ENCODE measurements around the gene TMPRSS4.

Gene TMPRSS4

GRCh38 chr11:118047749-118048148 is 29.1 kb upstream of the TMPRSS4 start:
- no peaks in the 10 kb centered on the region for H3K4me1 ChIP-seq (ENCODE audit: insufficient read depth, low read length, severe bottlenecking)
- H3K9me2 ChIP-seq (ENCODE audit: low read depth, low read length) = no peaks in the 10 kb centered on the region
- H3K4me3 ChIP-seq (ENCODE audit: low read depth, low read length, poor library complexity, severe bottlenecking) = no peak overlapping the region
- no peaks in the 10 kb centered on the region for H3K9me3 ChIP-seq (ENCODE audit: low read length)
- no peak overlapping the region for H3K9ac ChIP-seq (ENCODE audit: low read length)
- H2AFZ ChIP-seq (ENCODE audit: low read length) = no peak overlapping the region
- H3K27ac ChIP-seq (ENCODE audit: low read depth, low read length, poor library complexity, severe bottlenecking) = no peak overlapping the region
- H3K27me3 ChIP-seq (ENCODE audit: insufficient read depth, low read length) = no peaks in the 10 kb centered on the region
- H3K36me3 ChIP-seq (ENCODE audit: insufficient read depth, low read length) = no peaks in the 10 kb centered on the region
- no peaks in the 10 kb centered on the region for H3K79me2 ChIP-seq (ENCODE audit: insufficient read depth, low read length)
- TF ChIP-seq CTCF (IDR thresholded peaks at IDR 0.05; ENCODE audit: low read length) (no peak), EZH2 (IDR thresholded peaks at IDR 0.05; ENCODE audit: borderline replicate concordance, low read length) (no peak)
- no peaks in the 10 kb centered on the region for H4K20me1 ChIP-seq (ENCODE audit: insufficient read depth, low read length)
- H3F3A ChIP-seq (ENCODE audit: insufficient read depth, low read length) = no peaks in the 10 kb centered on the region
- H3K4me2 ChIP-seq (ENCODE audit: low read length) = no peak overlapping the region

GRCh38 chr11:118048472-118049370 is 28.2 kb upstream of the TMPRSS4 start:
- Histone ChIP-seq H4K20me1 (ENCODE audit: insufficient read depth, low read length) (no peaks in the 10 kb centered on the region), H3K4me3 (ENCODE audit: low read depth, low read length, poor library complexity, severe bottlenecking) (no peak overlapping the region), H3K4me1 (ENCODE audit: insufficient read depth, low read length, severe bottlenecking) (no peaks in the 10 kb centered on the region), H3K27me3 (ENCODE audit: insufficient read depth, low read length) (no peaks in the 10 kb centered on the region), H3K9me3 (ENCODE audit: low read length) (no peaks in the 10 kb centered on the region), H3K9ac (ENCODE audit: low read length) (no peak overlapping the region), H3K4me2 (ENCODE audit: low read length) (no peak overlapping the region), H3K9me2 (ENCODE audit: low read depth, low read length) (no peaks in the 10 kb centered on the region), H3K27ac (ENCODE audit: low read depth, low read length, poor library complexity, severe bottlenecking) (no peak overlapping the region), H3F3A (ENCODE audit: insufficient read depth, low read length) (no peaks in the 10 kb centered on the region), H2AFZ (ENCODE audit: low read length) (no peak overlapping the region), H3K79me2 (ENCODE audit: insufficient read depth, low read length) (no peaks in the 10 kb centered on the region), H3K36me3 (ENCODE audit: insufficient read depth, low read length) (no peaks in the 10 kb centered on the region)
- TF ChIP-seq CTCF (IDR thresholded peaks at IDR 0.05; ENCODE audit: low read length) (no peak), EZH2 (IDR thresholded peaks at IDR 0.05; ENCODE audit: borderline replicate concordance, low read length) (no peak)

GRCh38 chr11:118049771-118050170 is 27.1 kb upstream of the TMPRSS4 start:
- no peaks in the 10 kb centered on the region for H3K9me2 ChIP-seq (ENCODE audit: low read depth, low read length)
- no peaks in the 10 kb centered on the region for H3K9me3 ChIP-seq (ENCODE audit: low read length)
- H3K27me3 ChIP-seq (ENCODE audit: insufficient read depth, low read length) = no peaks in the 10 kb centered on the region
- H3K4me3 ChIP-seq (ENCODE audit: low read depth, low read length, poor library complexity, severe bottlenecking) = no peak overlapping the region
- no peaks in the 10 kb centered on the region for H3K79me2 ChIP-seq (ENCODE audit: insufficient read depth, low read length)
- H3K4me1 ChIP-seq (ENCODE audit: insufficient read depth, low read length, severe bottlenecking) = no peaks in the 10 kb centered on the region
- no peak for TF ChIP-seq EZH2 (IDR thresholded peaks at IDR 0.05; ENCODE audit: borderline replicate concordance, low read length)
- no peak for TF ChIP-seq CTCF (IDR thresholded peaks at IDR 0.05; ENCODE audit: low read length)
- no peaks in the 10 kb centered on the region for H3F3A ChIP-seq (ENCODE audit: insufficient read depth, low read length)
- no peaks in the 10 kb centered on the region for H3K36me3 ChIP-seq (ENCODE audit: insufficient read depth, low read length)
- no peak overlapping the region for H3K27ac ChIP-seq (ENCODE audit: low read depth, low read length, poor library complexity, severe bottlenecking)
- H4K20me1 ChIP-seq (ENCODE audit: insufficient read depth, low read length) = no peaks in the 10 kb centered on the region
- H3K9ac ChIP-seq (ENCODE audit: low read length) = no peak overlapping the region
- H3K4me2 ChIP-seq (ENCODE audit: low read length) = no peak overlapping the region
- no peak overlapping the region for H2AFZ ChIP-seq (ENCODE audit: low read length)
